Myocyte (in vitro differentiated cells): ENCODE results near the gene LMF2. TPM values are rescaled to one million over a fixed set of nuclear protein-coding genes. Genes with fewer than 3 reads are reported as not detected.
"Not testable (repeated sequence)": the region's sequence is repeated elsewhere in the genome, so short reads cannot be mapped to it uniquely, and the experiment has no call there.

Source experiments
- DNase-seq: peaks from one replicate; pipeline ENCODE4 v3.0.0-alpha.2; 2012; ENCODE audit warnings: low read depth
- total RNA-seq: library from RNA; depleted of rRNA; stranded (reverse); fragments of >200 nt; gene quantifications from 2 replicates; pipeline ENCODE4 v1.2.3, GENCODE V29; 2014

Gene LMF2
- total RNA-seq, 1 donor from 2014 or later = 41.3 TPM

- no peak for DNase-seq
These were observed 16.5 kb upstream of the LMF2 start for GRCh38 chr22:50523806-50524675.

GRCh38 chr22:50523458-50523805 lies 15.9 kb upstream of the LMF2 start:
- no peak for DNase-seq

DNA sequence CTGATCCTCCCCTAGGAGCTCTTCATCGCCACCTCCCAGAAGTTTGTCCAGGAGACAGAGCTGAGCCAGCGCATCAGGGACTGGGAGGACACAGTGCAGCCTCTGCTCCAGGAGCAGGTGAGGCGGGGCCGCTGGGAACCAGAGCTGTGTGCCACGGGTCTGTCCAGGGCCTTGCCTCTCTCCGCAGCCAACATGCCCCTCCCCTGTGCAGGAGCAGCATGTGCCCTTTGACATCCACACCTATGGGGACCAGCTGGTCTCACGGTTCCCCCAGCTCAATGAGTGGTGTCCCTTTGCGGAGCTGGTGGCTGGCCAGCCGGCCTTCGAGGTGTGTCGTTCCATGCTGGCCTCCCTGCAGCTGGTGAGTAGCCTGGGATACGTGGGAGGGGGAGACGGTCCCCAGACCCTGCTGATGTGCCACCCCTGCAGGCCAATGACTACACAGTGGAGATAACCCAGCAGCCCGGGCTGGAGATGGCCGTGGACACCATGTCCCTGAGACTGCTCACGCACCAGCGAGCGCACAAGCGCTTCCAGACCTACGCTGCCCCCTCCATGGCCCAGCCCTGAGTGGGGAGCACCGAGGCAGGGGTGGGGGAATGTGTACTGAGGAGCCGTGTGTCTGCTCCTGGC lies 15.4 kb upstream of the LMF2 start:
- DNase-seq = no peak

- no peak for DNase-seq
These were observed 14.8 kb upstream of the LMF2 start for GRCh38 chr22:50522208-50522805.

- DNase-seq = no peak
These were observed 14.2 kb upstream of the LMF2 start for GRCh38 chr22:50521710-50522109.

- no peak for DNase-seq
These were observed 13.4 kb upstream of the LMF2 start for GRCh38 chr22:50520826-50521453.

GRCh38 chr22:50520184-50520583 lies 12.7 kb upstream of the LMF2 start:
- not testable (repeated sequence) for DNase-seq

- no peak for DNase-seq
These were observed 11.6 kb upstream of the LMF2 start for GRCh38 chr22:50519151-50519550.

- DNase-seq = no peak
These were observed 11.1 kb upstream of the LMF2 start for GRCh38 chr22:50518606-50519005.

DNA sequence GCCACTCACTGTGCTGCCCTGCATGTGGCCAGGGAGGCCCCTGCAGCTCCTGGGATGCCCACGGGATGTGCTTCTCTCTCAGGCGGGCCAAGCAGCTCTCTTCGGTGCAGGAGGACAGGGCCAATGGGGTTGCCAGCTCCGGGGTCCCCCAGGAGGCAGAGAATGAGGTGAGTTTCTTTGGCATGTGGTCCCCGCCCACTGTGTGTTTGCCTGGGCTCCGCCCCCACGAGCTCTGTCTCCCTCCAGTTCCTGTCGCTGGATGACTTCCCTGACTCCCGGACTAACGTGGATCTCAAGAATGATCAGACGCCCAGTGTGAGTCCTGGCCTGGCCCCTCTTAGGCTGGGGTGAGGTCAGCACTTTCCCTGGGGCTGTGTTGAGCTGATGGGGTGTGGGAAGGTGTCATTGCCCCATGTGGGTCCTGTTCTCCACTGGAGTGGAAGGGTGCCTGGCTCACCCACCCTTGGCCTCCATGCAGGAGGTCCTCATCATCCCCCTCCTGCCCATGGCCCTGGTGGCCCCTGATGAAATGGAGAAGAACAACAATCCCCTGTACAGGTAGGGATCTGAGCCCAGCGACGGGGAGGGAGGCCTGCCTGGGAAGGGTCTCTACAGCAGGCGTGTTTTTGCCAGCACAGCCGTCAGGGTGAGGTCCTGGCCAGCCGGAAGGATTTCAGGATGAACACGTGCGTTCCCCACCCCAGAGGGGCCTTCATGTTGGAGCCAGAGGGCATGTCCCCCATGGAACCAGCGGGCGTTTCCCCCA lies 10.2 kb upstream of the LMF2 start:
- DNase-seq = no peak

DNA sequence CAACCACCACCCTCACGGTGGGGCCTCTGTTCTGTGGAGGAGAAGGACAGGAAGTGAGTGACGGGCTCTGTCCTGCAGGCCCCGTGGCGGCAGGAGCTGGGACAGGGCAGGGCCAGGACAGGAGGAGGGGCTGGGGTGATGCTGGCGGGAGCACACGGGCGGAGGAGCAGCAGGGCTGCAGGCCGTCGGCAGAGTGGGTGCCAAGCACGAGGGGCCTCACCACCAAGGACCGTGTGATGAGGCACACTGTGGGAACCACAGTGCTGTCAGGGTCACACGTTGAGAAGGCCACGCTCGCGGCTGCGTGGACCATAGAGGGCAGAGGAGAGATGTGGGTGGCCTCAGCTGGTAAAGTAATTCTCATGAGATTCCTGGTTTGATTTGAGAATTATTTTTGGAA lies 9.4 kb upstream of the LMF2 start:
- no peak for DNase-seq

- no peak for DNase-seq
These were observed 8.6 kb upstream of the LMF2 start for GRCh38 chr22:50516068-50516467.

- DNase-seq = no peak
These were observed 5.7 kb upstream of the LMF2 start for GRCh38 chr22:50513175-50513574.

DNA sequence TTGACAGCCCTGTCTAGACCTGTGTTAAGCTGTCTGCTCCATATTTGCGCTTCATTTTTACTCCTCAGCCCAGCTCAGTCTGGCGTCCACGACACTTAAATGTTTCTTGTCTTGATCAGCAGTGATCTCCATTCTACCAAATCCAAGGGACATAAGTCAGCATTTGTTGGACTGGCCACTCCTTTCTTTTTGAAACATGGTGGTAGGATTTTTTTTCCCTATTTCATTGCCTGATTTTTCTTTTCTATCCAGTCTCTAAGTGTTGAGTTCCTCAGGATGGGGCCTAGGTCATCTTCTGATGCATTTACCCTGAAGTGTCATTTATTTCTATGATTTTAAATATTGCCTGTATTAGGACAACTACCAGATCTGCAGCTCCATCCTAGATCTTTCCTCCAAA lies 1.4 kb upstream of the LMF2 start:
- no peak for DNase-seq

DNA sequence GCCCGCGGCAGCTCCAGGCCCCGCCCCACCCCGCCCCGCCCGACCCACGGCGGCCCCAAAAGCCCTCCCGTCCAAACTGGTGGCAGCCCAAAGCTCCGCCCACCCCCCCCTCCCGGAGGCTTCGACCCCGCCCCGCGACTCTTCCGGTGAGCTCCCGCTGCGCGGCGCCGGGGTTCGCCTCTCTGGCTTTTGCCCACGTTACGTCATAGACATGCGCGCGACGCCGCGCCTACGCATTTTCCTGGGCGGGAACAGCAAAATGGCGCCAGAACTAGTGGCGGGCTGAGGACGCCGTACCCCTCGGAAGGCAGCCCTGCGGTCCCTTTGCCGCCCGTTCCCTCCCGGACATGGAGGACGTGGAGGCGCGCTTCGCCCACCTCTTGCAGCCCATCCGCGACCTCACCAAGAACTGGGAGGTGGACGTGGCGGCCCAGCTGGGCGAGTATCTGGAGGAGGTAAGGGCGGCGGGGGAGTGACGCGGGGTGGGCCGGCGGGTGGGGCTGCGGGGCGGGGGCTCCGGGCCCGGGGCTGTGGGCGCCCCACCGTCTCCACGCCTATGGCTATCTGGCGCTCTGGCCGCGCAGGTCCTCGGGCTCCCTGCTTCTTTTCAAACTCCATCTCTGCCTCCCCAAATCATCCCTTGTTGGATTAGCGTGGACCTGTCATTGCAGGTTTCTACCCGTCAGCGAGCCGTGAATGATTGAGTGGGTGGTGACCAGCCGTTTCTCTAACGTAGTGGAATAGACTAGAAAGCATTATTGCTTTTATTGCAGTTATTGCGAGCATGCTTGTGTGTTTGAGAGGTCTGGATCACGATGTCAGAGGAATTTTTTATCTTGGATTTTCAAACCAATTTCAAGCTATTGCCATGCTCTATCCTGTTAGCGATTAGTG lies 736 bp upstream of the LMF2 start, which contains the start of gene NCAPH2:
NCAPH2 (plus strand) TSS at position 234 of the 894 bp plus-strand sequence; CDS start at position 348, 114 bp downstream.
- peak; percentile 98 for DNase-seq

DNA sequence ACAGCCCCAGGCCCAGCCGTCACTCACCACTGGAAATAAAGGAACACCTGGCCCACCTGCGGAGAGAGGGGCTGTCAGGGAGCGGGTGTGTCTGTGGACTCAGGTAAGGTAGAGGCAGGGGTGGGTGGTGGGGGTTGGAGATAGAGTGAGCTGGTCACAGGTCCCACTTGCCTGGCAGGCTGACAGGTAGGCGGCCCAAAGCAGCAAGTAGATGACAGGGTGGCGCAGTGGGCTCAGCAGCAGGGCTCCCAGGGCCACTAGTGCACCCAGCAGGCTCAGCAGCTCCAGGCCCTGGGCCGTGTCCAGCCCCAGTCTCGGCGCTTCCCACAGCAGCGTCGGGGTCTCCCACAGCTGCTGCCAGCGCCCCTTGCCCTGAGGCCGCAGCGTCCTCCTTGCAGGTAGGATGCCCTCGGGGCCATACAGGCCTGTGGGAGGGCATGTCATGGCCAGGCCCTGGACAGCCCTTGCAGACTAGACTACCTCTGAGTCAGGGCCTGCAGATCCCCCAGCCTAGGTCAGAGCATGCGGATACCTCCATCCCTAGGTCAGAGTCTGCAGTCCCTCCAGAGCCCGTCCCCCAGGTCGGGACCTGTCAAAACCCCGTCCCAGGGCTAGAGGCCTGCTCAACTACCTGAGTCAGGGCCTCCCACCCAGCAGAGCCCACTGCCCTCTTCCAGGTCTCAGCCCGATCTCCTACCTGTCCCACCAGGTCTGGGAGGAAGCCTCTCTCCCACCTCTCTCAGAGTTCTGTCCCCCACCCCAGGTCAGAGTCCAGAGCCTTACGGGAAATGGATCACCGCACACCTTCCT lies 686 bp downstream of the LMF2 start:
- DNase-seq = no peak

DNA sequence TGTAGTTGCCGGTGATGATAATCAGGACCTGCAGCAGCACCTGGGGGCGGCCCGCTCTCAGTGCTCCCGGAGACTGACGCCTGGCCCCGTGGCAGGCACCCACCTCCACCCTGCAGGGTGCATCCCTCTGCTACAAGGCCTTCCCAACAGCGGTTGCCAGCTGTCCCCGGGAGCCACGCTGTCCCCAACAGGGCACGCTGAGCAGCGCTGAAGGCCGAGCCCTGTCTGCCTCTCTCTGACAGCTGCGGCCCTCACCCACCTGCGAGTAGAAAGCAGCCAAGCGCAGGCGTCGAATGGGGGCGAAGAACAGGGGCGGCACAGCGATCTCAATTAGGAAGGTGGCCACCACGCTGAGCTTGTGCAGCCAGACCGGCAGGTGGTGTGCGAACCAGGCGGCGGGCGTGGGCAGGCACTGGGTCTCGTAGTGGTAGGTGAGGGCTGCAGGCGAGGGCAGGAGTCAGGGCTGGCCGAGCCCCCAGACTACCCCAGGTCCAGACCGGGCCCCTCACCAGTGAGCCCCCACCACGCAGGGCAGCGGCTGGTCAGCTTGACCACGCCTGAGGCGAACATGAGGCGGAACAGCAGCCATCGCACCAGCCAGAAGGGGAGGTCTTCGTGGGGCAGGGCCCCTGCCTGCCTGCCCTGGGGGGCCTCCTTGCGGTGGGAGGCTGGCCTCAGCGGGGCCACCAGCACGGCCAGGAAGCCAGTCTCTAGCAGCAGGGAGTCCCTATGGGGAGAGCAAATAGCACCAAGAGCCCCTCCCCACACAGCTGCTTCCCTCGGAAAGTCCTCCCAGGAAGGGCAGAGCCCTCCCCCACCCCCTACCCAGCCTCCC lies 1.5 kb downstream of the LMF2 start:
- DNase-seq = no peak

GRCh38 chr22:50505276-50505775 lies 2.2 kb downstream of the LMF2 start:
- no peak for DNase-seq
